Brain microvascular endothelial cell (primary cell): ENCODE results near the gene KCNA1.
A peak's percentile ranks its signal among the peaks of the same experiment; 100 is the strongest.

Source experiments
- DNase-seq: peaks from one replicate; pipeline ENCODE4 v3.0.0-alpha.2; 2020
- H3K27ac ChIP-seq: fragments of 250-450 bp; sonication (Bioruptor Pico); 2 replicates; pipeline ENCODE4 v1.5.1; 2020; ENCODE audit warnings: mild to moderate bottlenecking, moderate library complexity
- H3K27me3 ChIP-seq: fragments of 250-450 bp; sonication (Bioruptor Pico); replicated peaks from 2 replicates; pipeline ENCODE4 v1.5.1; 2020; ENCODE audit warnings: mild to moderate bottlenecking
- H3K36me3 ChIP-seq: fragments of 250-450 bp; sonication (Bioruptor Pico); replicated peaks from 2 replicates; pipeline ENCODE4 v1.5.1; 2020; ENCODE audit warnings: mild to moderate bottlenecking
- H3K4me3 ChIP-seq: 2 replicates; pipeline ENCODE4 v1.5.1; 2011; ENCODE audit warnings: low read depth, mild to moderate bottlenecking, control low read depth, low read length, moderate library complexity
- in situ Hi-C: cut with HindIII; loops from 2 replicates; pipeline ENCODE4 v1.10.0; 2017; ENCODE audit warnings: low sequenced_read_pairs, low pct_ligation_motif_present
- TF ChIP-seq, protein P1 (sequence below): IDR thresholded peaks from 2 replicates; pipeline ENCODE4 v1.5.1; 2011; ENCODE audit warnings: low read depth, mild to moderate bottlenecking, moderate library complexity, low read length, control low read depth, inconsistent platforms; ENCODE audit errors: missing control alignments

Gene KCNA1

DNA sequence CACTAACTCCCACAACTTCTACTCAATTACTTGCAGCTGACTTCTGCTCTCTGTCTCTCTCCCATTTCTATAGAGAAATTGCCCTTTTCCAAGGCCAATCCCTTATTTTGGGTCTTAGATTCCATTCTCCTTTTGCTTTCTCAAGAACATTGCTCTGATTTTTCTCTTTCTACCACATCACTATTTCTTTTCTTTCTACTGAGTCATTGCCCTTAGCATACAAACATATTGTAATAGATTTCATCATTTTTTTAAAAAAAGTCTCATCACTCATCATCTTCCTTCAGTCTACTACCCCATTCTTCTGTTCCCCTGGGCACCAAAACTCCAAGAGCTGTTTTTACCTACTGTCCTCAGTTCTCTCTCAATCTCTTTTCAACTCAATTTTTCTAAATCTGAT lies 4.4 kb upstream of the KCNA1 start:
- Histone ChIP-seq H3K4me3 (no peak overlapping the region), H3K36me3 (no peaks in the 10 kb centered on the region), H3K27me3 (peaks cover 21% of the 10 kb centered on the region), H3K27ac (no peak overlapping the region)
- TF ChIP-seq, protein P1, sequence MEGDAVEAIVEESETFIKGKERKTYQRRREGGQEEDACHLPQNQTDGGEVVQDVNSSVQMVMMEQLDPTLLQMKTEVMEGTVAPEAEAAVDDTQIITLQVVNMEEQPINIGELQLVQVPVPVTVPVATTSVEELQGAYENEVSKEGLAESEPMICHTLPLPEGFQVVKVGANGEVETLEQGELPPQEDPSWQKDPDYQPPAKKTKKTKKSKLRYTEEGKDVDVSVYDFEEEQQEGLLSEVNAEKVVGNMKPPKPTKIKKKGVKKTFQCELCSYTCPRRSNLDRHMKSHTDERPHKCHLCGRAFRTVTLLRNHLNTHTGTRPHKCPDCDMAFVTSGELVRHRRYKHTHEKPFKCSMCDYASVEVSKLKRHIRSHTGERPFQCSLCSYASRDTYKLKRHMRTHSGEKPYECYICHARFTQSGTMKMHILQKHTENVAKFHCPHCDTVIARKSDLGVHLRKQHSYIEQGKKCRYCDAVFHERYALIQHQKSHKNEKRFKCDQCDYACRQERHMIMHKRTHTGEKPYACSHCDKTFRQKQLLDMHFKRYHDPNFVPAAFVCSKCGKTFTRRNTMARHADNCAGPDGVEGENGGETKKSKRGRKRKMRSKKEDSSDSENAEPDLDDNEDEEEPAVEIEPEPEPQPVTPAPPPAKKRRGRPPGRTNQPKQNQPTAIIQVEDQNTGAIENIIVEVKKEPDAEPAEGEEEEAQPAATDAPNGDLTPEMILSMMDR, result no peak
- in situ Hi-C loops, result no loop called here
- DNase-seq, result no peak

DNA sequence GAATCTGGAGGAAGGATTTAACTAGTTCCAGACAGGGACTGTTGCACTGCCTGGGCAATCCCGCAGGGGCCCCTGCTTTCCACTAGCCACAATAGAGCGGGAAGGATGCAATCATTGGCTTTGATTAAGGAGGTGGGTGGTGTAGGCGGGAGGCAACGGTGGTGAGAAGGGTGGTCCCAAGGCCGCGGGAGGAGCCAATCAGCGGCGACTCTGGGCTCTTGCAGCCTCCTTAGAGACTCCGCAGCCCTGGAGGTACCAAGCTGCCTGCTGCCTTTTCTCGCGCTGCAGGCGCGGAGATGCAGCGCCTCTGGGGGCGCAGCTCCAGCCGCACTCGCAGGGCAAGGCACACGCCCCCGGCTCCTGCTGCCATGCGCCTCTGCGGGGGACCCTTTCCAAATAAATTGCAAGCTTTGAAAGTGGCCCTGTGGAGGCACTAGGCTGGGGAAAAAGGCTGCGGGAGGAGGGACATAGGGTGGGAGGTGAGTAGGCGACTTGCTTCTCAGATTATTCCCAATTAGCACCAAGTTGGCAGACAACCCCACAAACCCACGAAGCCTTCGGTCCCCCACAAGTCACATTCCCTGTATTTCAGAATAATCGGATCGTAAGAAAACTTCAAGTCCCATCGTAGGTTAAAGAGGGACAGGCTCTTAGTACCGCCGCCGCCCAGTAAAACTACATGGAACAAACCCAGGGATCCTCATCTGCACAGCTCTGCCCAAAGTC lies 858 bp upstream of the KCNA1 start:
- no peak overlapping the region for H3K27ac ChIP-seq
- TF ChIP-seq, protein P1, result peak; percentile 43
- DNase-seq, result no peak
- no peaks in the 10 kb centered on the region for H3K36me3 ChIP-seq
- peaks cover 40% of the 10 kb centered on the region for H3K27me3 ChIP-seq
- no peak overlapping the region for H3K4me3 ChIP-seq
- in situ Hi-C loops, result no loop called here

DNA sequence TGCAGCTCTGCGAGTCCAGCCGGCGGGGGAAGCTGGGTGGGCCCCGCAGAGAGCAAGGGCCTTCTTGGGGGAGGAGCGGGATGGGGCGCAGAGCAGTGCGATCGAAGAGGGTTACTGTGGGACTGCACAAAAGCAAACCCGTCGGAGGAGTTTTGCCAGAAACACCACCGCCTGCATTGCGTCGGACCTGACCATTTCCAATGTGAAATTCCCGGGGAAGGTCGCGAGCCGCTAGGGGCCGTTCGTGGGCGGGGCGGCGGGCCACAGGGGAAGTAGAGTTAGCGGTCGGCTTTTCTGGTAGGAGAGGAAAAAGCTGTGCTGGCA lies 333 bp upstream of the KCNA1 start:
- TF ChIP-seq, protein P1, result no peak
- peaks cover 40% of the 10 kb centered on the region for H3K27me3 ChIP-seq
- DNase-seq, result no peak
- in situ Hi-C loops, result no loop called here
- no peak overlapping the region for H3K27ac ChIP-seq
- no peaks in the 10 kb centered on the region for H3K36me3 ChIP-seq
- no peak overlapping the region for H3K4me3 ChIP-seq

DNA sequence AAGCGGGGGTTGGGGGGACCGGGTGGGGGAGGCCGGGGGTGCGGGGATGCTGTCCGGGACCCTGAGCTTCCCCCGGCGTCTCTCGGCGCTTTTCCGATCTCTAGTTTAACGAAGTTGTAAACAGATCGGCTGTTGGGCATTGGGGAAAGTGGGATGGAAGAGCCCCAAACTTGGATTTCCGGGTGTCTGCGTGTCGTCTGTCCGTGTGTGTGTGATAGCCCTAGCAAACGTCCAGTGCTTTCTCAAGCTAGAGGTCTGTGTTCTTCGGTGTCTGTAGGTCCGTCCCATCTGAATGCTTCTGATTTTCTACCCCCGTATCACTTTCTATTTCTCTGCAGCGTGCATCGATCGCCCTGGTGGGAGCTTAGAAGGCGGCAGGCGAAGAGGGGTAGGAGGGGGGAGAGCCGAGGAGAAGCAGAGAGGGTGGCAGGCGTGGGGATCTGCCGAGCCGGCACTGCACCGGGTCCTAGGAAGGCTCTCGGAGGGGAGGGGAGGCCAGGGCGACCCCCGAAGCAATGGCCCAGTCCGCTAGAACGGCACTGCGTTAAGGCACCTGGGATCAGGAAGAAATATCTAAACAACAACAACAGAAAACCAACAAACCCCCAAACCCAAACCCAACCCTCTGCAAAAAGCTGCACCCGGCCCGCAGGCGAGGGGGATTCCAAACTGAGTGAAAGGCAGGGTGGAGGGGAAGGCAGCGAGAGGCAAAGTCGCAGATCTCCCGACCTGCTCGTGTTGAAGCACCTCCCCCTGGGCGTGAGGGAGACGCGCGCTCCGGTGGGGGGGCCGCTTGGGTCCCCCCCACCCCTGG lies 1.0 kb downstream of the KCNA1 start:
- peaks cover 40% of the 10 kb centered on the region for H3K27me3 ChIP-seq
- no peak overlapping the region for H3K27ac ChIP-seq
- TF ChIP-seq, protein P1, result no peak
- in situ Hi-C loops, result no loop called here
- no peak for DNase-seq
- H3K36me3 ChIP-seq, result no peaks in the 10 kb centered on the region
- peak overlapping the region; percentile 26 for H3K4me3 ChIP-seq

DNA sequence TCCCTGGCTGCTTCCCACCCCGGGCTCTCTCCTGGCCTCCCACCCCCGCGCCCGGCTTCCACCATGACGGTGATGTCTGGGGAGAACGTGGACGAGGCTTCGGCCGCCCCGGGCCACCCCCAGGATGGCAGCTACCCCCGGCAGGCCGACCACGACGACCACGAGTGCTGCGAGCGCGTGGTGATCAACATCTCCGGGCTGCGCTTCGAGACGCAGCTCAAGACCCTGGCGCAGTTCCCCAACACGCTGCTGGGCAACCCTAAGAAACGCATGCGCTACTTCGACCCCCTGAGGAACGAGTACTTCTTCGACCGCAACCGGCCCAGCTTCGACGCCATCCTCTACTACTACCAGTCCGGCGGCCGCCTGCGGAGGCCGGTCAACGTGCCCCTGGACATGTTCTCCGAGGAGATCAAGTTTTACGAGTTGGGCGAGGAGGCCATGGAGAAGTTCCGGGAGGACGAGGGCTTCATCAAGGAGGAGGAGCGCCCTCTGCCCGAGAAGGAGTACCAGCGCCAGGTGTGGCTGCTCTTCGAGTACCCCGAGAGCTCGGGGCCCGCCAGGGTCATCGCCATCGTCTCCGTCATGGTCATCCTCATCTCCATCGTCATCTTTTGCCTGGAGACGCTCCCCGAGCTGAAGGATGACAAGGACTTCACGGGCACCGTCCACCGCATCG lies 1.8 kb downstream of the KCNA1 start:
- Histone ChIP-seq H3K4me3 (no peak overlapping the region), H3K27ac (no peak overlapping the region), H3K36me3 (no peaks in the 10 kb centered on the region), H3K27me3 (peaks cover 40% of the 10 kb centered on the region)
- DNase-seq, result no peak
- in situ Hi-C loops, result no loop called here
- TF ChIP-seq, protein P1, result no peak
